H9 (cell line): ENCODE results near the gene POU2AF1. TPM values are rescaled to one million over a fixed set of nuclear protein-coding genes. Genes with fewer than 3 reads are reported as not detected.

ENCODE experiments used
- DNase-seq: peaks from one replicate; pipeline ENCODE4 v3.0.0-alpha.2; 2017
- H2AFZ ChIP-seq: one replicate; pipeline ENCODE4 v1.6.1; 2013; ENCODE audit warnings: mild to moderate bottlenecking, low read length, control low read depth, moderate library complexity
- H2AK5ac ChIP-seq: 2 replicates; pipeline ENCODE4 v1.6.1; 2013; ENCODE audit warnings: low read length, control low read depth, mixed read lengths; ENCODE audit not compliant: insufficient read length
- H2BK120ac ChIP-seq: one replicate; pipeline ENCODE4 v1.6.1; 2013; ENCODE audit warnings: low read depth, mild to moderate bottlenecking, low read length, control low read depth, inconsistent platforms; ENCODE audit not compliant: poor library complexity, severe bottlenecking
- H2BK12ac ChIP-seq: 2 replicates; pipeline ENCODE4 v1.6.1; 2013; ENCODE audit warnings: low read length, control low read depth, mixed read lengths, low read depth; ENCODE audit not compliant: insufficient read length
- H2BK15ac ChIP-seq: 2 replicates; pipeline ENCODE4 v1.6.1; 2013; ENCODE audit warnings: low read depth, low read length, control low read depth
- H2BK20ac ChIP-seq: one replicate; pipeline ENCODE4 v1.6.1; 2013; ENCODE audit warnings: low read depth, mild to moderate bottlenecking, low read length, control low read depth, inconsistent platforms; ENCODE audit not compliant: poor library complexity, severe bottlenecking
- H2BK5ac ChIP-seq: 2 replicates; pipeline ENCODE4 v1.6.1; 2013; ENCODE audit warnings: low read length, control low read depth, mixed read lengths; ENCODE audit not compliant: insufficient read length
- H3K14ac ChIP-seq: 2 replicates; pipeline ENCODE4 v1.6.1; 2013; ENCODE audit warnings: low read length, control low read depth; ENCODE audit not compliant: insufficient read depth
- H3K18ac ChIP-seq: 2 replicates; pipeline ENCODE4 v1.6.1; 2013; ENCODE audit warnings: low read depth, mild to moderate bottlenecking, mixed read lengths, low read length, control low read depth; ENCODE audit not compliant: insufficient read length
- H3K23ac ChIP-seq: 2 replicates; pipeline ENCODE4 v1.6.1; 2013; ENCODE audit warnings: low read length, control low read depth, mixed read lengths, low read depth; ENCODE audit not compliant: insufficient read length
- H3K23me2 ChIP-seq: 2 replicates; pipeline ENCODE4 v1.6.1; 2013; ENCODE audit warnings: low read depth, mild to moderate bottlenecking, mixed read lengths, low read length, control low read depth; ENCODE audit not compliant: insufficient read length, poor library complexity, severe bottlenecking
- H3K27ac ChIP-seq: 2 replicates; pipeline ENCODE4 v1.5.1; 2013; ENCODE audit warnings: low read length, control low read depth, mixed read lengths, low read depth; ENCODE audit not compliant: insufficient read length
- H3K27me3 ChIP-seq: 2 replicates; pipeline ENCODE4 v1.6.1; 2013; ENCODE audit warnings: low read length, control low read depth, inconsistent platforms; ENCODE audit not compliant: insufficient read depth
- H3K4ac ChIP-seq: 2 replicates; pipeline ENCODE4 v1.6.1; 2013; ENCODE audit warnings: low read depth, mild to moderate bottlenecking, control low read depth, inconsistent platforms, low read length, moderate library complexity
- H3K4me1 ChIP-seq: 2 replicates; pipeline ENCODE4 v1.6.1; 2013; ENCODE audit warnings: low read length, control low read depth, inconsistent platforms; ENCODE audit not compliant: insufficient read depth
- H3K4me2 ChIP-seq: 2 replicates; pipeline ENCODE4 v1.6.1; 2013; ENCODE audit warnings: low read length, control low read depth, mixed read lengths; ENCODE audit not compliant: insufficient read length, insufficient read depth
- H3K56ac ChIP-seq: 2 replicates; pipeline ENCODE4 v1.6.1; 2013; ENCODE audit warnings: low read depth, mild to moderate bottlenecking, mixed read lengths, low read length, control low read depth; ENCODE audit not compliant: insufficient read length
- H3K79me1 ChIP-seq: 2 replicates; pipeline ENCODE4 v1.6.1; 2013; ENCODE audit warnings: low read depth, mild to moderate bottlenecking, moderate library complexity, low read length, control low read depth, inconsistent platforms; ENCODE audit not compliant: insufficient read depth, poor library complexity, severe bottlenecking
- H3K79me2 ChIP-seq: 2 replicates; pipeline ENCODE4 v1.6.1; 2013; ENCODE audit warnings: low read length, control low read depth, inconsistent platforms; ENCODE audit not compliant: insufficient read depth
- H3K9ac ChIP-seq: 2 replicates; pipeline ENCODE4 v1.6.1; 2013; ENCODE audit warnings: low read length, control low read depth, mixed read lengths; ENCODE audit not compliant: insufficient read length; ENCODE audit errors: extremely low read depth
- H3K9me3 ChIP-seq: one replicate; pipeline ENCODE4 v1.6.1; 2013; ENCODE audit warnings: low read depth, low read length, inconsistent platforms; ENCODE audit not compliant: control insufficient read depth
- H3T11ph ChIP-seq: one replicate; pipeline ENCODE4 v1.6.1; 2013; ENCODE audit warnings: mild to moderate bottlenecking, low read length, control low read depth, inconsistent platforms
- H4K20me1 ChIP-seq: one replicate; pipeline ENCODE4 v1.6.1; 2013; ENCODE audit not compliant: control insufficient read depth, insufficient read length, insufficient read depth
- H4K5ac ChIP-seq: 2 replicates; pipeline ENCODE4 v1.6.1; 2013; ENCODE audit warnings: low read depth, mild to moderate bottlenecking, mixed read lengths, low read length, control low read depth; ENCODE audit not compliant: insufficient read length
- H4K8ac ChIP-seq: replicated peaks from 2 replicates; pipeline ENCODE4 v1.6.1; 2013; ENCODE audit warnings: low read length, control low read depth, mixed read lengths, low read depth; ENCODE audit not compliant: insufficient read length
- H4K91ac ChIP-seq: 2 replicates; pipeline ENCODE4 v1.6.1; 2013; ENCODE audit warnings: low read depth, mild to moderate bottlenecking, moderate library complexity, mixed read lengths, low read length, control low read depth; ENCODE audit not compliant: insufficient read length
- H3K27ac Mint-ChIP-seq, 3 experiments: 2 replicates in 2 of 3; 3 replicates in 1 of 3; pipeline ENCODE4 v1.8.0; 2020 to 2021; ENCODE audit warnings: mixed read lengths in 3 of 3, mild to moderate bottlenecking in 1 of 3, moderate library complexity in 1 of 3
- H3K27me3 Mint-ChIP-seq: 2 replicates; pipeline ENCODE4 v1.8.0; 2021; ENCODE audit warnings: low read depth, mild to moderate bottlenecking, moderate library complexity, mixed read lengths
- H3K36me3 Mint-ChIP-seq, 3 experiments: 2 replicates in 2 of 3; 3 replicates in 1 of 3; pipeline ENCODE4 v1.8.0; 2020 to 2021; ENCODE audit warnings: low read depth in 3 of 3, mixed read lengths in 3 of 3; ENCODE audit not compliant: insufficient read depth in 1 of 3
- H3K4me1 Mint-ChIP-seq, 2 experiments: 2 replicates each; pipeline ENCODE4 v1.8.0; 2020; ENCODE audit warnings: mixed read lengths in 2 of 2
- H3K4me3 Mint-ChIP-seq, 2 experiments: 2 replicates in 1 of 2; 3 replicates in 1 of 2; pipeline ENCODE4 v1.8.0; 2020 to 2021; ENCODE audit warnings: mild to moderate bottlenecking in 2 of 2, mixed read lengths in 2 of 2, moderate library complexity in 1 of 2
- H3K9me3 Mint-ChIP-seq, 2 experiments: 2 replicates in 1 of 2; 3 replicates in 1 of 2; pipeline ENCODE4 v1.8.0; 2020; ENCODE audit warnings: mild to moderate bottlenecking in 2 of 2, mixed read lengths in 2 of 2, moderate library complexity in 1 of 2
- CTCF ChIP-seq: fragments of 200-600 bp; sonication (generic); conservative IDR thresholded peaks from 3 replicates; pipeline ENCODE4 v1.8.0; 2021; ENCODE audit warnings: antibody characterized with exemption, mild to moderate bottlenecking
- WGBS: extraction: QIAGEN DNeasy Blood & Tissue Kit; methylation state at CpG from one replicate; pipeline ENCODE4 v1.1.7; 2013; ENCODE audit warnings: missing lambda C conversion rate, low lambda C conversion rate, mixed read lengths; ENCODE audit not compliant: insufficient read length; ENCODE audit errors: extremely low coverage; 5-methylcytosine and 5-hydroxymethylcytosine counted together
- total RNA-seq: library from RNA; stranded (reverse); gene quantifications from 2 replicates; pipeline ENCODE4 v1.2.1, GENCODE V29; 2021

The POU2AF1 gene
- total RNA-seq, 1 experiment from 2014 or later: not detected

DNA sequence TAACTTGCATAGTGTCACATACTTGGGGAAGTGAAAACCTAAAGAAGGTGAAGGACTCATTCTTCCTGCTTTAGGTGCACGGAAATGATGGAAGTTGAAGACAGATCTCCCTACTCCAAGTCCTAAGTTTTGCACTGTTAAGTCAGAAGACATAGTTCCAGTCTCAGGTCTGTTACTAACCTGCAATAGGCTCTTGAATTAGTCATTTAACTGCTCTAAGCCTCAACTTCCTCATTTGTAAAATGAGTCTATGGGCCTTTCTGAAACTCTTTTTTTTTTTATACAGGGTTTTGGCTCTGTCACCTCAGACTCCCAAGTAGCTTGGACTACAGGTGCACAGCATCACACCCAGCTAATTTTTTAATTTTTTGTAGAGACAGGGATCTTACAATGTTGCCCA lies 30.8 kb upstream of the POU2AF1 start:
- H3K9me3 Mint-ChIP-seq: no peaks in the 10 kb centered on the region

More for the DNA sequence above, 30.8 kb upstream of the POU2AF1 start:
- no peak for TF ChIP-seq CTCF
- Histone ChIP-seq H3K9me3 (no peaks in the 10 kb centered on the region), H2AFZ (no peak overlapping the region), H3K9ac (no peak overlapping the region), H3K27ac (no peak overlapping the region), H3K56ac (no peak overlapping the region), H3K23ac (no peak overlapping the region), H3K14ac (no peak overlapping the region), H4K8ac (no peak overlapping the region), H4K5ac (no peak overlapping the region), H3T11ph (no peak overlapping the region), H3K18ac (no peak overlapping the region), H3K27me3 (no peaks in the 10 kb centered on the region), H4K91ac (no peak overlapping the region), H2AK5ac (no peak overlapping the region), H3K79me2 (no peaks in the 10 kb centered on the region), H3K79me1 (no peaks in the 10 kb centered on the region), H2BK12ac (no peak overlapping the region), H3K4ac (no peak overlapping the region), H2BK15ac (no peak overlapping the region), H3K4me1 (no peaks in the 10 kb centered on the region), H3K4me2 (no peak overlapping the region), H2BK120ac (no peak overlapping the region), H2BK5ac (no peak overlapping the region), H2BK20ac (no peak overlapping the region), H3K23me2 (no peaks in the 10 kb centered on the region), H4K20me1 (no peaks in the 10 kb centered on the region)
- no CpG with 5 or more reads among the region's 1 CpG for WGBS
- no peak overlapping the region for H3K4me3 Mint-ChIP-seq
- H3K27me3 Mint-ChIP-seq: no peaks in the 10 kb centered on the region
- no peak overlapping the region for H3K27ac Mint-ChIP-seq
- H3K36me3 Mint-ChIP-seq: no peaks in the 10 kb centered on the region; a peak in 1 of 7 replicates
- DNase-seq: no peak
- H3K4me1 Mint-ChIP-seq: peaks cover 12 to 13% of the 10 kb centered on the region in 2 experiments
